Measurements from ENCODE around the gene KRT28.

GRCh38 chr17:40830085-40830776 lies 30.5 kb upstream of the KRT28 start:
- TF ChIP-seq POLR2AphosphoS5 (IDR thresholded peaks at IDR 0.05) (no peak), POLR2A (IDR thresholded peaks at IDR 0.05) (no peak), EP300 (IDR thresholded peaks at IDR 0.05) (no peak)
- TF ChIP-seq, protein P1, sequence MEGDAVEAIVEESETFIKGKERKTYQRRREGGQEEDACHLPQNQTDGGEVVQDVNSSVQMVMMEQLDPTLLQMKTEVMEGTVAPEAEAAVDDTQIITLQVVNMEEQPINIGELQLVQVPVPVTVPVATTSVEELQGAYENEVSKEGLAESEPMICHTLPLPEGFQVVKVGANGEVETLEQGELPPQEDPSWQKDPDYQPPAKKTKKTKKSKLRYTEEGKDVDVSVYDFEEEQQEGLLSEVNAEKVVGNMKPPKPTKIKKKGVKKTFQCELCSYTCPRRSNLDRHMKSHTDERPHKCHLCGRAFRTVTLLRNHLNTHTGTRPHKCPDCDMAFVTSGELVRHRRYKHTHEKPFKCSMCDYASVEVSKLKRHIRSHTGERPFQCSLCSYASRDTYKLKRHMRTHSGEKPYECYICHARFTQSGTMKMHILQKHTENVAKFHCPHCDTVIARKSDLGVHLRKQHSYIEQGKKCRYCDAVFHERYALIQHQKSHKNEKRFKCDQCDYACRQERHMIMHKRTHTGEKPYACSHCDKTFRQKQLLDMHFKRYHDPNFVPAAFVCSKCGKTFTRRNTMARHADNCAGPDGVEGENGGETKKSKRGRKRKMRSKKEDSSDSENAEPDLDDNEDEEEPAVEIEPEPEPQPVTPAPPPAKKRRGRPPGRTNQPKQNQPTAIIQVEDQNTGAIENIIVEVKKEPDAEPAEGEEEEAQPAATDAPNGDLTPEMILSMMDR (IDR thresholded peaks at IDR 0.05), result no peak
